K562 (cell line): ENCODE measurements around the gene GNA14. TPM values are rescaled to one million over a fixed set of nuclear protein-coding genes. Genes with fewer than 3 reads are reported as not detected.

Source experiments
- ATAC-seq: fragments of 200-7000 bp; cut with Tn5 transposase; 3 replicates; pipeline ENCODE4 v1.9.1; 2020; ENCODE audit warnings: moderate library complexity
- BruUV-seq: library from RNA; stranded (reverse); fragments of 400-500 nt; replicated peaks from 2 replicates; lab custom pipeline; 2021; lab: Mats Ljungman, UMichigan
- CTCF ChIA-PET: fragments of 300-600 bp; formaldehyde crosslinking; extraction: SDS; loops from one replicate; lab custom pipeline; 2021; ENCODE audit warnings: low intra/inter-chr PET ratio; lab: Yijun Ruan, JAX
- POLR2A ChIA-PET: fragments of 300-600, 350-650 bp; sonication (Branson Sonifier 250); formaldehyde crosslinking; extraction: SDS; loops from one replicate; lab custom pipeline; 2021; ENCODE audit warnings: antibody characterized with exemption, inconsistent platforms; lab: Yijun Ruan, JAX
- DNase-seq, 4 experiments: peaks; one replicate each; pipeline versions ENCODE4 v3.0.0 to v3.0.0-alpha.2; 2011 to 2018; ENCODE audit warnings: low spot score in 3 of 4, mixed read lengths in 3 of 4; ENCODE audit errors: extremely low read depth in 1 of 4
- FAIRE-seq: peaks from 2 replicates; lab custom pipeline; 2011; peaks lifted over from hg19 to GRCh38; lab: Jason Lieb, UNC
- H2AFZ ChIP-seq: 2 replicates; pipeline ENCODE4 v1.6.0; 2011; ENCODE audit warnings: low read depth, low read length, control low read depth, inconsistent platforms
- H3K27ac ChIP-seq: fragments of 200-600 bp; 3 replicates; pipeline ENCODE4 v1.8.0; 2011; ENCODE audit warnings: low read depth, mild to moderate bottlenecking, control low read depth, inconsistent platforms, low read length, moderate library complexity, mixed read lengths; ENCODE audit errors: extremely low read depth
- H3K27me3 ChIP-seq, 2 experiments: fragments of 300-600 bp in 1 of 2; 2 replicates in 1 of 2; 3 replicates in 1 of 2; pipeline versions ENCODE4 v1.6.0 to v1.8.0; 2011; ENCODE audit warnings: inconsistent platforms in 2 of 2, low read length in 2 of 2, mild to moderate bottlenecking in 1 of 2, mixed read lengths in 1 of 2, moderate library complexity in 1 of 2; ENCODE audit not compliant: control insufficient read depth in 2 of 2, insufficient read depth in 2 of 2
- H3K36me3 ChIP-seq: fragments of 300-600 bp; 3 replicates; pipeline ENCODE4 v1.8.0; 2011; ENCODE audit warnings: mild to moderate bottlenecking, low read length, inconsistent platforms; ENCODE audit not compliant: control insufficient read depth, insufficient read depth
- H3K4me1 ChIP-seq, 2 experiments: fragments of 200-600 bp in 1 of 2; replicated peaks in 1 of 2; 2 replicates in 1 of 2; 3 replicates in 1 of 2; pipeline versions ENCODE4 v1.5.1 to v1.8.0; 2011; ENCODE audit warnings: inconsistent platforms in 2 of 2, low read length in 2 of 2, mild to moderate bottlenecking in 1 of 2, mixed read lengths in 1 of 2, moderate library complexity in 1 of 2; ENCODE audit not compliant: control insufficient read depth in 2 of 2, insufficient read depth in 2 of 2
- H3K4me2 ChIP-seq: 2 replicates; pipeline ENCODE4 v1.6.1; 2011; ENCODE audit warnings: low read length, control low read depth, inconsistent platforms, mixed read lengths; ENCODE audit not compliant: insufficient read depth
- H3K4me3 ChIP-seq: fragments of 200-600 bp; sonication (generic), shearing (Covaris generic); 2 replicates; pipeline ENCODE4 v1.5.1; 2016; ENCODE audit warnings: control low read depth, inconsistent platforms
- H3K79me2 ChIP-seq: fragments of 200-600 bp; 3 replicates; pipeline ENCODE4 v1.8.0; 2011; ENCODE audit warnings: low read length, inconsistent platforms; ENCODE audit not compliant: control insufficient read depth, insufficient read depth
- H3K9ac ChIP-seq, 2 experiments: 2 replicates each; pipeline versions ENCODE4 v1.6.0 to v1.6.1; 2011; ENCODE audit warnings: low read depth in 2 of 2, low read length in 2 of 2, control low read depth in 1 of 2, inconsistent platforms in 1 of 2, mild to moderate bottlenecking in 1 of 2, mixed read lengths in 1 of 2; ENCODE audit not compliant: insufficient read depth in 1 of 2
- H3K9me1 ChIP-seq: one replicate; pipeline ENCODE4 v1.6.0; 2011; ENCODE audit warnings: inconsistent platforms, mild to moderate bottlenecking, low read length, moderate library complexity; ENCODE audit not compliant: control insufficient read depth, insufficient read depth
- H3K9me3 ChIP-seq: replicated peaks from 2 replicates; pipeline ENCODE4 v1.5.1; 2011; ENCODE audit warnings: low read depth, low read length, inconsistent platforms; ENCODE audit not compliant: control insufficient read depth, insufficient read depth
- H4K20me1 ChIP-seq: replicated peaks from 2 replicates; pipeline ENCODE4 v1.6.1; 2011; ENCODE audit warnings: low read length, inconsistent platforms, mixed read lengths; ENCODE audit not compliant: control insufficient read depth, insufficient read depth
- ARID3A ChIP-seq: IDR thresholded peaks from 2 replicates; pipeline ENCODE4 v1.6.1; 2012; ENCODE audit warnings: low read depth, low read length, improper control_type of control experiment, borderline replicate concordance
- BHLHE40 ChIP-seq: IDR thresholded peaks from 2 replicates; pipeline ENCODE4 v1.6.1; 2011; ENCODE audit warnings: low read length, improper control_type of control experiment
- CEBPG ChIP-seq, 3 experiments: fragments of 200-800 bp in 1 of 3; sonication (Bioruptor generic) in 1 of 3; sonication (generic) in 1 of 3; formaldehyde crosslinking in 1 of 3; IDR thresholded peaks in 2 of 3; conservative IDR thresholded peaks in 1 of 3; 2 replicates each; pipeline versions ENCODE4 v1.6.1 to v1.8.0; 2016 to 2022; ENCODE audit warnings: missing compliant biosample characterization in 2 of 3, missing genetic modification characterization in 2 of 3, mild to moderate bottlenecking in 1 of 3, missing genetic modification reagents in 1 of 3
- EHMT2 ChIP-seq: fragments of 450-650 bp; IDR thresholded peaks from 2 replicates; pipeline ENCODE4 v1.6.1; 2018; ENCODE audit warnings: antibody characterized with exemption
- POU5F1 ChIP-seq: fragments of 150-350 bp; IDR thresholded peaks from 2 replicates; pipeline ENCODE4 v1.6.1; 2014; ENCODE audit warnings: borderline replicate concordance, low read length, low read depth, mild to moderate bottlenecking; ENCODE audit not compliant: partially characterized antibody
- RBM34 ChIP-seq: fragments of 200-400 bp; formaldehyde crosslinking; IDR thresholded peaks from 2 replicates; pipeline ENCODE4 v1.6.1; 2018; ENCODE audit warnings: low read length, borderline replicate concordance; ENCODE audit not compliant: insufficient read depth
- TCF15 ChIP-seq: fragments of 250-450 bp; sonication (Bioruptor Pico); IDR thresholded peaks from 2 replicates; pipeline ENCODE4 v1.8.0; 2022; ENCODE audit warnings: moderate library complexity, mild to moderate bottlenecking, inconsistent platforms
- TFAM ChIP-seq: fragments of 250-450 bp; sonication (Bioruptor Pico); conservative IDR thresholded peaks from 2 replicates; pipeline ENCODE4 v1.5.0; 2021; ENCODE audit warnings: mild to moderate bottlenecking, moderate library complexity
- THAP12 ChIP-seq: fragments of 250-450 bp; sonication (Bioruptor Pico); IDR thresholded peaks from 2 replicates; pipeline ENCODE4 v1.9.0; 2021; ENCODE audit warnings: mild to moderate bottlenecking, inconsistent platforms
- ZFX ChIP-seq: sonication (generic); formaldehyde crosslinking; IDR thresholded peaks from 2 replicates; pipeline ENCODE4 v1.8.0; 2022; ENCODE audit warnings: mild to moderate bottlenecking, missing genetic modification reagents, moderate library complexity
- ZNF778 ChIP-seq: fragments of 450-650 bp; formaldehyde crosslinking; IDR thresholded peaks from 2 replicates; pipeline ENCODE4 v1.4.0; 2020; ENCODE audit warnings: mild to moderate bottlenecking, moderate library complexity
- WGBS: fragments of 100-300 bp; shearing (Covaris generic); methylation state at CpG from one replicate; pipeline ENCODE4 v1.1.6; 2016; ENCODE audit warnings: low coverage, mixed read lengths; ENCODE audit not compliant: insufficient coverage; ENCODE audit errors: missing lambda C conversion rate; 5-methylcytosine and 5-hydroxymethylcytosine counted together
- in situ Hi-C: fragments of 300-500 bp; cut with MboI; formaldehyde crosslinking; loops from 4 replicates; pipeline ENCODE4 v1.15.0; 2018; ENCODE audit warnings: inconsistent platforms, mixed read lengths
- intact Hi-C: fragments of 100-400 bp; cut with micrococcal nuclease; formaldehyde crosslinking; loops from 2 replicates; pipeline ENCODE4 v1.14.2; 2022
- polyA plus RNA-seq, 8 experiments: library from polyadenylated mRNA; depleted of rRNA in 4 of 8; stranded (reverse) in 5 of 8; unstranded in 3 of 8; fragments of >200 nt; fragmentation: Nextera tagmentation in 2 of 8; fragmentation: Illumina TruSeq in 1 of 8; extraction: Ambion mirVana in 2 of 8; extraction: Trizol in 1 of 8; gene quantifications; 2 replicates each; pipeline versions ENCODE4 v1.2.1 to v1.2.3, GENCODE V29; 2011 to 2014; ENCODE audit warnings: inconsistent platforms in 1 of 8, missing spikeins in 1 of 8
- total RNA-seq, 7 experiments: library from RNA; depleted of rRNA in 6 of 7; stranded (reverse); fragments of >200 nt in 6 of 7; fragmentation: Illumina TruSeq in 2 of 7; extraction: Trizol in 2 of 7; gene quantifications; 2 replicates each; pipeline versions ENCODE4 v1.2.1 to v1.2.3, GENCODE V29; 2011 to 2021; ENCODE audit warnings: low replicate concordance in 1 of 7

Gene GNA14
- total and polyA plus RNA-seq, 9 of the 15 experiments (the other 6 are each of a cell fraction or from before 2014, with no cell fraction given): 0.03 to 0.11 (median 0.03) TPM; not detected in 6

GRCh38 chr9:77533671-77534070 is 114.5 kb downstream of the GNA14 start:
- 5% methylated on average over 3 of the region's 3 CpGs for WGBS

GRCh38 chr9:77532607-77533006 is 115.5 kb downstream of the GNA14 start:
- POLR2A ChIA-PET: no interaction called here
- Histone ChIP-seq H3K27me3 (peaks cover 0 to 10% of the 10 kb centered on the region in 2 experiments; a peak in 1 of 5 replicates), H4K20me1 (no peaks in the 10 kb centered on the region), H3K9ac (no peak overlapping the region), H3K4me3 (no peak overlapping the region), H2AFZ (no peak overlapping the region), H3K27ac (no peak overlapping the region), H3K36me3 (no peaks in the 10 kb centered on the region), H3K4me2 (no peak overlapping the region), H3K9me3 (no peaks in the 10 kb centered on the region), H3K79me2 (no peaks in the 10 kb centered on the region), H3K4me1 (no peaks in the 10 kb centered on the region), H3K9me1 (no peaks in the 10 kb centered on the region)
- in situ Hi-C loops: no loop called here
- DNase-seq: no peak
- BruUV-seq: no TSS peak
- intact Hi-C loops: no loop called here
- FAIRE-seq: no peak
- CTCF ChIA-PET: no interaction called here
- 0% methylated on average over 5 of the region's 5 CpGs for WGBS
- no peak for ATAC-seq
- TF ChIP-seq RBM34: no peak
- TF ChIP-seq BHLHE40: no peak
- no peak for TF ChIP-seq TFAM (CRISPR knock-in tag)
- TF ChIP-seq ZFX: no peak
- TF ChIP-seq THAP12: no peak
- no peak for TF ChIP-seq POU5F1
- TF ChIP-seq CEBPG (CRISPR knock-in tag; IDR thresholded peaks at IDR 0.05): no peak
- TF ChIP-seq CEBPG (tag; conservative IDR thresholded peaks at IDR 0.05 in 1 of 2, IDR thresholded peaks at IDR 0.05 in 1 of 2): no peak
- no peak for TF ChIP-seq ARID3A

More at GRCh38 chr9:77533671-77534070, 114.5 kb downstream of the GNA14 start:
- in situ Hi-C loops: no loop called here
- intact Hi-C loops: no loop called here
- ATAC-seq: no peak
- no peak overlapping the region for H2AFZ ChIP-seq
- no peak for FAIRE-seq
- no peaks in the 10 kb centered on the region for H3K36me3 ChIP-seq
- H3K4me2 ChIP-seq: no peak overlapping the region
- H4K20me1 ChIP-seq: no peaks in the 10 kb centered on the region
- DNase-seq: no peak
- no peak overlapping the region for H3K9ac ChIP-seq
- H3K4me3 ChIP-seq: no peak overlapping the region
- no peaks in the 10 kb centered on the region for H3K79me2 ChIP-seq
- BruUV-seq: no TSS peak
- TF ChIP-seq ZNF778 (CRISPR knock-in tag) (no peak), TCF15 (no peak), EHMT2 (no peak)
- TF ChIP-seq, all 486 proteins: peak for 0
- Histone ChIP-seq H3K4me1 (no peaks in the 10 kb centered on the region), H3K27ac (no peak overlapping the region), H3K9me1 (no peaks in the 10 kb centered on the region), H3K27me3 (peaks cover 0 to 10% of the 10 kb centered on the region in 2 experiments; a peak in 1 of 5 replicates), H3K9me3 (no peaks in the 10 kb centered on the region)
- CTCF ChIA-PET: no interaction called here
- POLR2A ChIA-PET: no interaction called here
